ENCODE data around the gene AGR3.
A peak's percentile ranks its signal among the peaks of the same experiment; 100 is the strongest.

Gene AGR3

DNA sequence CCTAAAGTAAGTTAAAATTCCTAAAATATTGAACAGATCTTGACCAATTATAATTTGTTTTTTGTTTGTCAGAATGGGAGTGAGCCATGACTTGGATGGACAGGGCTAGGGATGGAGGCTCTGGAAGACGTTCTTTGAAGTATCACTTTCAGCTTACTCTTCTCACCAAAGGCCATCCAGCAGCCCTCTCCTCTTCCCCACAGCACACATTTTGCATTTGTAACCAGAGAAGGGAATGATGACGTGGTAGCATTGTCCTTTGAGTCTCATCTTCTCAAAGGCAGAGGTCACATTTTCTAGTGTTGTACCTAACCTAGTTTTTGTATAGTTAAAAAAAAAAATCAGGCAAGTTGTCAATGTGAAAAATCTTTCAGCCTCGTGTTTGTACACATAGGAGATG is 43.8 kb upstream of the AGR3 start:
- peaks cover 2% of the 10 kb centered on the region for H3K27me3 ChIP-seq (ENCODE audit: insufficient read depth, poor library complexity, severe bottlenecking)
- DNase-seq (ENCODE audit: low spot score) (no peak), ATAC-seq (ENCODE audit: low read depth) (no peak)
- TF ChIP-seq, protein P1, sequence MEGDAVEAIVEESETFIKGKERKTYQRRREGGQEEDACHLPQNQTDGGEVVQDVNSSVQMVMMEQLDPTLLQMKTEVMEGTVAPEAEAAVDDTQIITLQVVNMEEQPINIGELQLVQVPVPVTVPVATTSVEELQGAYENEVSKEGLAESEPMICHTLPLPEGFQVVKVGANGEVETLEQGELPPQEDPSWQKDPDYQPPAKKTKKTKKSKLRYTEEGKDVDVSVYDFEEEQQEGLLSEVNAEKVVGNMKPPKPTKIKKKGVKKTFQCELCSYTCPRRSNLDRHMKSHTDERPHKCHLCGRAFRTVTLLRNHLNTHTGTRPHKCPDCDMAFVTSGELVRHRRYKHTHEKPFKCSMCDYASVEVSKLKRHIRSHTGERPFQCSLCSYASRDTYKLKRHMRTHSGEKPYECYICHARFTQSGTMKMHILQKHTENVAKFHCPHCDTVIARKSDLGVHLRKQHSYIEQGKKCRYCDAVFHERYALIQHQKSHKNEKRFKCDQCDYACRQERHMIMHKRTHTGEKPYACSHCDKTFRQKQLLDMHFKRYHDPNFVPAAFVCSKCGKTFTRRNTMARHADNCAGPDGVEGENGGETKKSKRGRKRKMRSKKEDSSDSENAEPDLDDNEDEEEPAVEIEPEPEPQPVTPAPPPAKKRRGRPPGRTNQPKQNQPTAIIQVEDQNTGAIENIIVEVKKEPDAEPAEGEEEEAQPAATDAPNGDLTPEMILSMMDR (IDR thresholded peaks at IDR 0.05; ENCODE audit: poor library complexity, severe bottlenecking) = no peak
- peak overlapping the region; percentile 56 for H3K27ac ChIP-seq (ENCODE audit: poor library complexity, severe bottlenecking)
- H3K9me3 ChIP-seq (ENCODE audit: severe bottlenecking) = no peaks in the 10 kb centered on the region
- H3K36me3 ChIP-seq (ENCODE audit: low read depth) = 0 out of 2 replicates have a peak, but pooled peaks cover 4% of the 10 kb centered on the region
- H3K4me3 ChIP-seq (ENCODE audit: severe bottlenecking) = no peak overlapping the region
- H3K4me1 ChIP-seq (ENCODE audit: insufficient read depth, poor library complexity, severe bottlenecking) = peaks cover 45% of the 10 kb centered on the region

DNA sequence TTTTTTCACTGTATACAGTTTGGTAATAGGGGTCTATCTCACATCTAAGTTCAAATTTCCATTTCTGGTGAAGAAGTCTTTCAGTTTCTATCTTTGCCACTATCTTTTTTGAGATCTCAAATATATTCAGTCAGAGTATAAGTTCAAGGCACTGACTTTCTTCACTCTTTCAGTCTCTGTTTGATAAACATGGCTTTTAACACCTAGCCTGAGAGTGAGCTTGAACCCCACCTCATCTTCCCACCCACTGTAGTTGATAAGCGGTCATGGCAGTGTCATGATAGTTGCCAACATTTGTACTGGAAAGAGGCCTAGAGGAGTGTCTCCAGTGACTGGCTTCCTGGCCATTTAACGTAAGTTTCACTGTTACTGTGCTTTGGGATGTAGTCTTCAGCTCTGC is 41.2 kb upstream of the AGR3 start:
- TF ChIP-seq, protein P1 (IDR thresholded peaks at IDR 0.05; ENCODE audit: poor library complexity, severe bottlenecking) = no peak
- no peak for ATAC-seq (ENCODE audit: low read depth)

DNA sequence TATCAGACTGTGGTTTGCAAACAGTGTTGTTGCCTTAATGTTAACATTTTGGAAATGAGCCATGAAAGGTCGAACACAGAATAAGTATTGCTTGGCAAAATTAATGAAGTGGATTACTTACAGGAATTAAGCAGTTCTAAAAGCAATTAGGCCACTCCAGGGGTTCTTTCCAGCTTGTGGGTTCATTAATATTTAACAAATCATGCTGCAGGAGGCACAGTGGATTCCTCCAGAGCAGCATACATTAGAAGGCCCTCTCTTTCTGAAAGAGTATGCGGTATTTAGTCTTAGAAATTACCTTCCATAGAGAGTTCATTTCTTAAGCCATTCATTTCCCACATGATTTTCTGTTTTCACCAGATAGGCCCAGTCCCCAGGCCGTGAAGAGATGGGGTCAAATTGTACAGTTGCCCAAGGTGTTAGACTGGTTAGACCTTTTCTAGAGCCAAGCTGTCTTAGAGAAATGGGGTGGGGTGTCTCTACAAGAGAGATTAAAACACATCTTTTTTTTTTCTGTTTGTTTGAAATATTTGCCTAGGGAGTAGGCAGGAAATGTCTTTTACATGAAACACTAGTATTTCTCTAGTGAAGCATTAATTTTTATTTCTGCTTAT is 40.0 kb upstream of the AGR3 start:
- H3K9me3 ChIP-seq (ENCODE audit: severe bottlenecking) = no peaks in the 10 kb centered on the region
- H3K27ac ChIP-seq (ENCODE audit: poor library complexity, severe bottlenecking) = peak overlapping the region; percentile 77
- TF ChIP-seq, protein P1 (IDR thresholded peaks at IDR 0.05; ENCODE audit: poor library complexity, severe bottlenecking) = no peak
- H3K36me3 ChIP-seq (ENCODE audit: low read depth) = no peaks in the 10 kb centered on the region
- ATAC-seq (ENCODE audit: low read depth) (peak; percentile 77), DNase-seq (ENCODE audit: low spot score) (no peak)
- peaks cover 2% of the 10 kb centered on the region for H3K27me3 ChIP-seq (ENCODE audit: insufficient read depth, poor library complexity, severe bottlenecking)
- peaks cover 47% of the 10 kb centered on the region for H3K4me1 ChIP-seq (ENCODE audit: insufficient read depth, poor library complexity, severe bottlenecking)
- H3K4me3 ChIP-seq (ENCODE audit: severe bottlenecking) = no peak overlapping the region

More for the DNA sequence above, 41.2 kb upstream of the AGR3 start:
- no peak for DNase-seq (ENCODE audit: low spot score)
- H3K27ac ChIP-seq (ENCODE audit: poor library complexity, severe bottlenecking) = peak overlapping the region; percentile 77
- H3K4me3 ChIP-seq (ENCODE audit: severe bottlenecking) = no peak overlapping the region
- H3K9me3 ChIP-seq (ENCODE audit: severe bottlenecking) = no peaks in the 10 kb centered on the region
- H3K27me3 ChIP-seq (ENCODE audit: insufficient read depth, poor library complexity, severe bottlenecking) = peaks cover 2% of the 10 kb centered on the region
- H3K36me3 ChIP-seq (ENCODE audit: low read depth) = no peaks in the 10 kb centered on the region
- H3K4me1 ChIP-seq (ENCODE audit: insufficient read depth, poor library complexity, severe bottlenecking) = peaks cover 47% of the 10 kb centered on the region

DNA sequence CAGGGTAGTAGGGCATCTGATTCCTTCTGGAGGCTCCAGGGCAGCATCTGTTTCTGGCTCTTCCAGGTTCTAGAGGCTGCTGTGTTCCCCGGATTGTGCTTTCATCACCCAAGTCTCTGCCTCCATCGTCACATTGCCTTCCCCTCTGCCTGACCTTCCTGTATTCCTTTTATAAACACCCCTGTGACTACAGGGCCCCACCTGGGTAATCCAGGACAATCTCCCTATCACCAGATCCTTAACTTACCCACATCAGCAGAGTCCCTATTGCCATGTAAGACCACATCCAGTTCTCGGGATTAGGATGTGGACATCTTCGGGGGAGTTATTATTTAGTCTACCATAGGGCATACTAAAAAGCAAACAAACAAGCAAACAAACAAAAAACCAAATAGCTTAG is 39.4 kb upstream of the AGR3 start:
- no peak for ATAC-seq (ENCODE audit: low read depth)
- TF ChIP-seq, protein P1 (IDR thresholded peaks at IDR 0.05; ENCODE audit: poor library complexity, severe bottlenecking) = no peak
- Histone ChIP-seq H3K4me1 (ENCODE audit: insufficient read depth, poor library complexity, severe bottlenecking) (peaks cover 47% of the 10 kb centered on the region), H3K36me3 (ENCODE audit: low read depth) (no peaks in the 10 kb centered on the region), H3K27ac (ENCODE audit: poor library complexity, severe bottlenecking) (peak overlapping the region; percentile 77), H3K9me3 (ENCODE audit: severe bottlenecking) (no peaks in the 10 kb centered on the region), H3K27me3 (ENCODE audit: insufficient read depth, poor library complexity, severe bottlenecking) (peaks cover 2% of the 10 kb centered on the region), H3K4me3 (ENCODE audit: severe bottlenecking) (no peak overlapping the region)
- no peak for DNase-seq (ENCODE audit: low spot score)

DNA sequence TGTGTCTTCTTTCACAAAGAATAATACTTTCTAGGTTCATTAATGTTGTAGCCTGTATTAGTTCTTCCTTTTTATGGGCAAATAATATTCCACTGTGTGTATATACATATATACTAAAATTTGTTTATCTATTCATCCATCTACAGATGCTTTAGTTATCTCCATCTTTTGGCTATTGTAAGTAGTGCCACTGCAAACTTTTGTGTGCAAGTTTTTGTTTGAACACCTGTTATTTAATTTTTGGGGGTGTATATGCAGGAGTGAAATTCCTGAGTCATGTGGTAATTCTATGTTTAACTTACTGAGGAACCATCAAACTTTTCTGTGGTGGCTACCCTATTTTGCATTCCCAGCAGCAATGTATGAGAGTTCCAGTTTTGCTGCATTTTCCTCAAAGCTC is 37.7 kb upstream of the AGR3 start:
- TF ChIP-seq, protein P1 (IDR thresholded peaks at IDR 0.05; ENCODE audit: poor library complexity, severe bottlenecking) = no peak
- H3K36me3 ChIP-seq (ENCODE audit: low read depth) = no peaks in the 10 kb centered on the region
- H3K4me3 ChIP-seq (ENCODE audit: severe bottlenecking) = no peak overlapping the region
- DNase-seq (ENCODE audit: low spot score) (no peak), ATAC-seq (ENCODE audit: low read depth) (no peak)
- H3K27ac ChIP-seq (ENCODE audit: poor library complexity, severe bottlenecking) = peak overlapping the region; percentile 85
- no peaks in the 10 kb centered on the region for H3K9me3 ChIP-seq (ENCODE audit: severe bottlenecking)
- peaks cover 2% of the 10 kb centered on the region for H3K27me3 ChIP-seq (ENCODE audit: insufficient read depth, poor library complexity, severe bottlenecking)
- H3K4me1 ChIP-seq (ENCODE audit: insufficient read depth, poor library complexity, severe bottlenecking) = peaks cover 61% of the 10 kb centered on the region

Measured in RWPE2 (cell line).